Measurements from ENCODE around the gene ROM1.

Gene ROM1

GRCh38 chr11:62573006-62573591, 40.0 kb upstream of the ROM1 start:
- 0 out of 2 replicates have a peak, but pooled peaks have one; percentile 37 for TF ChIP-seq POLR2AphosphoS5 (IDR thresholded peaks at IDR 0.05; ENCODE audit: low read depth)
- no peak for TF ChIP-seq CTCF (IDR thresholded peaks at IDR 0.05; ENCODE audit: insufficient read depth, low read length)
- TF ChIP-seq, protein P1, sequence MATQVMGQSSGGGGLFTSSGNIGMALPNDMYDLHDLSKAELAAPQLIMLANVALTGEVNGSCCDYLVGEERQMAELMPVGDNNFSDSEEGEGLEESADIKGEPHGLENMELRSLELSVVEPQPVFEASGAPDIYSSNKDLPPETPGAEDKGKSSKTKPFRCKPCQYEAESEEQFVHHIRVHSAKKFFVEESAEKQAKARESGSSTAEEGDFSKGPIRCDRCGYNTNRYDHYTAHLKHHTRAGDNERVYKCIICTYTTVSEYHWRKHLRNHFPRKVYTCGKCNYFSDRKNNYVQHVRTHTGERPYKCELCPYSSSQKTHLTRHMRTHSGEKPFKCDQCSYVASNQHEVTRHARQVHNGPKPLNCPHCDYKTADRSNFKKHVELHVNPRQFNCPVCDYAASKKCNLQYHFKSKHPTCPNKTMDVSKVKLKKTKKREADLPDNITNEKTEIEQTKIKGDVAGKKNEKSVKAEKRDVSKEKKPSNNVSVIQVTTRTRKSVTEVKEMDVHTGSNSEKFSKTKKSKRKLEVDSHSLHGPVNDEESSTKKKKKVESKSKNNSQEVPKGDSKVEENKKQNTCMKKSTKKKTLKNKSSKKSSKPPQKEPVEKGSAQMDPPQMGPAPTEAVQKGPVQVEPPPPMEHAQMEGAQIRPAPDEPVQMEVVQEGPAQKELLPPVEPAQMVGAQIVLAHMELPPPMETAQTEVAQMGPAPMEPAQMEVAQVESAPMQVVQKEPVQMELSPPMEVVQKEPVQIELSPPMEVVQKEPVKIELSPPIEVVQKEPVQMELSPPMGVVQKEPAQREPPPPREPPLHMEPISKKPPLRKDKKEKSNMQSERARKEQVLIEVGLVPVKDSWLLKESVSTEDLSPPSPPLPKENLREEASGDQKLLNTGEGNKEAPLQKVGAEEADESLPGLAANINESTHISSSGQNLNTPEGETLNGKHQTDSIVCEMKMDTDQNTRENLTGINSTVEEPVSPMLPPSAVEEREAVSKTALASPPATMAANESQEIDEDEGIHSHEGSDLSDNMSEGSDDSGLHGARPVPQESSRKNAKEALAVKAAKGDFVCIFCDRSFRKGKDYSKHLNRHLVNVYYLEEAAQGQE (IDR thresholded peaks at IDR 0.05; ENCODE audit: insufficient replicate concordance, low read depth): no peak
- no peak for TF ChIP-seq SPI1 (IDR thresholded peaks at IDR 0.05; ENCODE audit: borderline replicate concordance, low read depth)
- TF ChIP-seq GABPA (IDR thresholded peaks at IDR 0.05; ENCODE audit: low read depth): no peak
- peak in 1 of 2 experiments; percentile 35 for DNase-seq (ENCODE audit: low read depth in 1 of 2, low spot score in 1 of 2)
- H3K27ac ChIP-seq (replicated peaks): peak overlapping the region; percentile 85

DNA sequence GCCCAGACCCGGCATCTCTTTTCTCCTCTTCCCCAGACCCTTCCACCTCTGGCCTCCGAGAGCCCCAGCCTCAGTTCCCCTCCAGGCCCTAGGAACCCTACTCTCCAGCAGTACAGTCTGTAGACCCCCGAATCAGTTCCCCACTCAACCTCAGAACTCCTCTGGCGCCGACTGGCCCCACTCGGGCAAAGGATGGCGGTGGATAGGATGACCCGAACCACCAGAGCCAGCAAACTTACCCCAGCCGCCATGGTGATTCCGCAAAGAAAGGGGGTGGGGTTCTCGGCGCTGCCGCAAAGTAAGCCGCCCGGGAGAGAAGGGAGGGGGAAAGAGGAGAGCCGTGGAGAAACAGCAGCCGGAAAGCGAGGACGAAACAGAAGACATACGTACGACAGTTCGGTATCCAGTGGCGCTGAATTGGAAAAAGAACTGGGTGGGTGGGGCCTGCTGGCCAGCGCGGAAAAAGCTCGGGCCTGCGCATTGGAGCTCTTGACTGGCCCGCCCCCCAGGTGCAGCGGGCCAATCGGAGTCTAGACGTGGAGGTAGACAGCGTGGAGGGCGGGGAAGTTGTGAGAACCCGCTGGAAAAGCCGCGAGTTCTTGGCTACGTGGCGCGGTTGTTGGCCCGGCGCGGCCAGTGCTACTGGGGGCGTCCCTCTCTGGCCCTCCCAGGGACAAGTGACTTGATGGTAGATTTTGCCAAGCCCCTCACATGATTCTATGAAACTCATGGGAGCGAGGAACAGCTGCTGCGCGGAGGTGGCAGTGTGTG, 39.3 kb upstream of the ROM1 start, which contains the start of gene EEF1G:
EEF1G (minus strand) TSS at position 300 of the 771 bp plus-strand sequence; CDS start at position 251, 49 bp downstream.
- H3K4me3 ChIP-seq (replicated peaks; ENCODE audit: insufficient read depth, low read length): peak within 1 kb of the TSS; percentile 70
- no peaks in the 10 kb centered on the region for H3K27me3 ChIP-seq (ENCODE audit: insufficient read depth, poor library complexity, severe bottlenecking)
- DNase-seq (ENCODE audit: low read depth in 1 of 2, low spot score in 1 of 2): peak; percentile 99 to 100
- TF ChIP-seq CTCF (IDR thresholded peaks at IDR 0.05; ENCODE audit: insufficient read depth, low read length): no peak
- TF ChIP-seq POLR2AphosphoS5 (IDR thresholded peaks at IDR 0.05; ENCODE audit: low read depth): peak; percentile 14; the same call in 1 of the 2 replicates
- TF ChIP-seq, protein P1 (IDR thresholded peaks at IDR 0.05; ENCODE audit: insufficient replicate concordance, low read depth): peak; percentile 81
- TF ChIP-seq SPI1 (IDR thresholded peaks at IDR 0.05; ENCODE audit: borderline replicate concordance, low read depth): no peak
- H3K27ac ChIP-seq (replicated peaks): peak within 1 kb of the TSS; percentile 85

More at GRCh38 chr11:62573006-62573591, 40.0 kb upstream of the ROM1 start:
- Histone ChIP-seq H3K4me3 (replicated peaks; ENCODE audit: insufficient read depth, low read length) (peak overlapping the region; percentile 70), H3K27me3 (ENCODE audit: insufficient read depth, poor library complexity, severe bottlenecking) (no peaks in the 10 kb centered on the region)

GRCh38 chr11:62574363-62575071, 38.5 kb upstream of the ROM1 start:
- peak overlapping the region; percentile 85 for H3K27ac ChIP-seq (replicated peaks)
- peak in 1 of 2 experiments; percentile 45 for DNase-seq (ENCODE audit: low read depth in 1 of 2, low spot score in 1 of 2)
- TF ChIP-seq CTCF (IDR thresholded peaks at IDR 0.05; ENCODE audit: insufficient read depth, low read length) (no peak), POLR2AphosphoS5 (IDR thresholded peaks at IDR 0.05; ENCODE audit: low read depth) (peak; percentile 51)
- H3K27me3 ChIP-seq (ENCODE audit: insufficient read depth, poor library complexity, severe bottlenecking): no peaks in the 10 kb centered on the region
- peak overlapping the region; percentile 56 for H3K4me3 ChIP-seq (replicated peaks; ENCODE audit: insufficient read depth, low read length)

Measured in HL-60 (cell line).